ENCODE measurements around the gene PDZRN3. TPM values are rescaled to one million over a fixed set of nuclear protein-coding genes. Genes with fewer than 3 reads are reported as not detected.

PDZRN3 gene
- total and polyA plus RNA-seq, 2 donors from 2014 or later = 9.5 to 13.2 TPM

DNA sequence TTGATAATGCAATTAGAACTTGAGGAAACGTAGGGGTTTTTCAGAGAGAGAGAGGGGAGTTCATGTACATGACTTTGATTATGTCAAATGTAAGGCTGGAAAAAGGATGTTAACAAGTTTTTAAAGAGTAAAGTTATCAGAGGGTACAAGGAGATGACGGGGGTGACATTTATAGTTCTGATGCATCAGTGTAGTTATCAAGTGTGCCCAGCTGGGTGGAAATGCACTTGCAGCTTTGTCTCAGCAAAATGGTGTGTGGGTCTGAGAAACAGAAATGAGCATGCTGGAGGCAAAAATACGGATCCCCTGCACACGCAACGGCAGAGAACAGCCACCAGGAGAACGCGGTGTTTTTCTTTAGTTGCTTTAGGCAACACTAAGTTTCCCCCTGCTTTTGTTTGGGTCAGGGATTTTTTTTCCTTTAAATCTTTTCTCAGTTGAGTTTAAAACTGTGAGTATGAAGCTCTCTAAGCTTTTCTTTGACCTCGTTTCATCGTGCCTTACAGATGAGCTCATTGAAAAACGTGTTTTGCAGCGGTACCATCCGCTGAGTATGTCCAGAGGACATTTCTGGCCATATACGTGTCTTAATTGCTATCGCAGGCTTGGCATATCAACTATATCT is 205.4 kb downstream of the PDZRN3 start:
- H3K9ac ChIP-seq (ENCODE audit: low read length in 3 of 3) = no peak overlapping the region
- no peaks in the 10 kb centered on the region for H3K36me3 ChIP-seq (ENCODE audit: control insufficient read depth in 2 of 3, insufficient read depth in 3 of 3, low read length in 3 of 3)
- TF ChIP-seq, protein P1, sequence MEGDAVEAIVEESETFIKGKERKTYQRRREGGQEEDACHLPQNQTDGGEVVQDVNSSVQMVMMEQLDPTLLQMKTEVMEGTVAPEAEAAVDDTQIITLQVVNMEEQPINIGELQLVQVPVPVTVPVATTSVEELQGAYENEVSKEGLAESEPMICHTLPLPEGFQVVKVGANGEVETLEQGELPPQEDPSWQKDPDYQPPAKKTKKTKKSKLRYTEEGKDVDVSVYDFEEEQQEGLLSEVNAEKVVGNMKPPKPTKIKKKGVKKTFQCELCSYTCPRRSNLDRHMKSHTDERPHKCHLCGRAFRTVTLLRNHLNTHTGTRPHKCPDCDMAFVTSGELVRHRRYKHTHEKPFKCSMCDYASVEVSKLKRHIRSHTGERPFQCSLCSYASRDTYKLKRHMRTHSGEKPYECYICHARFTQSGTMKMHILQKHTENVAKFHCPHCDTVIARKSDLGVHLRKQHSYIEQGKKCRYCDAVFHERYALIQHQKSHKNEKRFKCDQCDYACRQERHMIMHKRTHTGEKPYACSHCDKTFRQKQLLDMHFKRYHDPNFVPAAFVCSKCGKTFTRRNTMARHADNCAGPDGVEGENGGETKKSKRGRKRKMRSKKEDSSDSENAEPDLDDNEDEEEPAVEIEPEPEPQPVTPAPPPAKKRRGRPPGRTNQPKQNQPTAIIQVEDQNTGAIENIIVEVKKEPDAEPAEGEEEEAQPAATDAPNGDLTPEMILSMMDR (IDR thresholded peaks at IDR 0.05; ENCODE audit: borderline replicate concordance, extremely low read depth, insufficient read depth) = no peak
- no peak overlapping the region for H3K27ac ChIP-seq (ENCODE audit: low read depth in 2 of 2, low read length in 2 of 2)
- no peak overlapping the region for H3K4me3 ChIP-seq (ENCODE audit: low read length in 3 of 3)
- peaks cover 0 to 3% (median 3%) of the 10 kb centered on the region in 3 donors for H3K4me1 ChIP-seq (ENCODE audit: control insufficient read depth in 2 of 3, insufficient read depth in 2 of 3, low read depth in 1 of 3, low read length in 3 of 3)
- FAIRE-seq = no peak
- intact Hi-C loops (cut with DNase I) = no loop called here
- peak in 2 of 5 donors; percentile 62 for DNase-seq
- no peaks in the 10 kb centered on the region for H3K27me3 ChIP-seq (ENCODE audit: control insufficient read depth, insufficient read depth, low read length)
- no peaks in the 10 kb centered on the region for H3K9me3 ChIP-seq (ENCODE audit: control insufficient read depth in 2 of 3, insufficient read depth in 1 of 3, low read length in 3 of 3)

DNA sequence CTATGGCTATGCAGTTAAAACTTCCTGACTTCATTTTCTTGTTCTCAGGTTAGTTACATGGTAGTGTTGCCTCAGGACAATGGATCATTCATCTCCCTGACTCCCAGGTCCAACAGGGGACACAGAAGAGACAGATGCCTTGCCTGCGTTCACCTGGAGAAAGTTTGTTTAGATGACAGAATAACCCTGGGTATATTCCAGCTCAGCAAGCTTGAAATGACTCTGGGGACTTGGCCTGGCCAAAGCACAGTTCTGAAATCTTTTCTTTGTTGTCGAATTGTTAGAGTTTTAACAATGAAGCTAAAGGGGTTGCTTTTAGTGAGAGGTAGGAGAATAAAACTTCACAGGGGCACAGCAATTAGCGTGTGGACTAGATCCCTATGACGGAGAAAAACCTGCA is 206.1 kb downstream of the PDZRN3 start:
- Histone ChIP-seq H3K9ac (ENCODE audit: low read length in 3 of 3) (no peak overlapping the region), H3K36me3 (ENCODE audit: control insufficient read depth in 2 of 3, insufficient read depth in 3 of 3, low read length in 3 of 3) (no peaks in the 10 kb centered on the region), H3K4me1 (ENCODE audit: control insufficient read depth in 2 of 3, insufficient read depth in 2 of 3, low read depth in 1 of 3, low read length in 3 of 3) (peaks cover 0 to 3% (median 3%) of the 10 kb centered on the region in 3 donors), H3K4me3 (ENCODE audit: low read length in 3 of 3) (no peak overlapping the region), H3K27ac (ENCODE audit: low read depth in 2 of 2, low read length in 2 of 2) (no peak overlapping the region), H3K9me3 (ENCODE audit: control insufficient read depth in 2 of 3, insufficient read depth in 1 of 3, low read length in 3 of 3) (no peaks in the 10 kb centered on the region), H3K27me3 (ENCODE audit: control insufficient read depth, insufficient read depth, low read length) (no peaks in the 10 kb centered on the region)
- FAIRE-seq = no peak
- peak in 2 of 5 donors; percentile 47 to 63 for DNase-seq
- intact Hi-C loops (cut with DNase I) = no loop called here
- TF ChIP-seq, protein P1 (IDR thresholded peaks at IDR 0.05; ENCODE audit: borderline replicate concordance, extremely low read depth, insufficient read depth) = no peak

DNA sequence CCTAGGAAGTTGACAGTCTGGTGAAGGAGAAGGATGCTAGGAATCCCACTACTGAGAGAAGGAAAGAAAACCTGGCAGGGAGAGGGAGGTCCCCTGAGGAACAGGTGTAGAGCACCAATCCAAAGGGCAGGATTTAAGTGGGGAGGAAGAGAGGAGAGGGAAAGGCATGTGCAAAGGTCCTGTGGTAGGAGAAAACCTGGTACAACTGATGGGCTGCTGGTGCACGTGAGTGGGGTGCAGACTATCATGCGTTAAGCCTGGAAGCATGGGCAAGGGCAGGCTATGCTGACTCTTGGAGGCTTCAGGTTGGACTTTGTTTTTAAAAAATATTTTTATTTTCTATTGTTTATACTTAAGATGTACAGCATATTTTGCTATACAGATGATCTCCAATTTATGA is 209.6 kb downstream of the PDZRN3 start:
- no peaks in the 10 kb centered on the region for H3K36me3 ChIP-seq (ENCODE audit: control insufficient read depth in 2 of 3, insufficient read depth in 3 of 3, low read length in 3 of 3)
- H3K27ac ChIP-seq (ENCODE audit: low read depth in 2 of 2, low read length in 2 of 2) = no peak overlapping the region
- intact Hi-C loops (cut with DNase I) = no loop called here
- no peaks in the 10 kb centered on the region for H3K27me3 ChIP-seq (ENCODE audit: control insufficient read depth, insufficient read depth, low read length)
- no peak for FAIRE-seq
- H3K9ac ChIP-seq (ENCODE audit: low read length in 3 of 3) = no peak overlapping the region
- no peaks in the 10 kb centered on the region for H3K9me3 ChIP-seq (ENCODE audit: control insufficient read depth in 2 of 3, insufficient read depth in 1 of 3, low read length in 3 of 3)
- TF ChIP-seq, protein P1 (IDR thresholded peaks at IDR 0.05; ENCODE audit: borderline replicate concordance, extremely low read depth, insufficient read depth) = no peak
- H3K4me1 ChIP-seq (ENCODE audit: control insufficient read depth in 2 of 3, insufficient read depth in 2 of 3, low read depth in 1 of 3, low read length in 3 of 3) = peaks cover 0 to 6% (median 3%) of the 10 kb centered on the region in 3 donors
- no peak overlapping the region for H3K4me3 ChIP-seq (ENCODE audit: low read length in 3 of 3)
- DNase-seq = no peak

DNA sequence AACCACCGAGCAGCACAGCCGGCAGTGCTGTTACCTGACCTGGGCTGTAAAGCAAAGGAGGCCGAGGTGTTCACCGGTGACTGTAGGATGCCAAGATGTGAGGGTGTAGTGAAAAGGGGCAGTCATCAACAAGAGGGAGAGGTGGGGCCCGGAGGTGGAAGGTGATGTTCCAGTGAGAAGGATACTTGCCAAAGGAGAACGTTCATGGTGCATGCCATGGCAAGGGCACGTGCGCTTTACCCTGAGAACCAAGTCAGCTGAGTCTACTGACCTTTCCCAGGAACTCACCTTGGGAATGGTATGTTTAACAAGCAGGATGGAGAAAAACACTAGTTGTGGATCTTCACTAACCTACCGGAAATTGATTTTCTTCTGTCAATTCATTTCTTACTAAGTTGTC is 211.1 kb downstream of the PDZRN3 start:
- peaks cover 0 to 6% (median 3%) of the 10 kb centered on the region in 3 donors for H3K4me1 ChIP-seq (ENCODE audit: control insufficient read depth in 2 of 3, insufficient read depth in 2 of 3, low read depth in 1 of 3, low read length in 3 of 3)
- TF ChIP-seq, protein P1 (IDR thresholded peaks at IDR 0.05; ENCODE audit: borderline replicate concordance, extremely low read depth, insufficient read depth) = no peak
- no peak overlapping the region for H3K4me3 ChIP-seq (ENCODE audit: low read length in 3 of 3)
- no peaks in the 10 kb centered on the region for H3K27me3 ChIP-seq (ENCODE audit: control insufficient read depth, insufficient read depth, low read length)
- H3K9ac ChIP-seq (ENCODE audit: low read length in 3 of 3) = no peak overlapping the region
- no peak overlapping the region for H3K27ac ChIP-seq (ENCODE audit: low read depth in 2 of 2, low read length in 2 of 2)
- no peaks in the 10 kb centered on the region for H3K9me3 ChIP-seq (ENCODE audit: control insufficient read depth in 2 of 3, insufficient read depth in 1 of 3, low read length in 3 of 3)
- FAIRE-seq = no peak
- no peak for DNase-seq
- no peaks in the 10 kb centered on the region for H3K36me3 ChIP-seq (ENCODE audit: control insufficient read depth in 2 of 3, insufficient read depth in 3 of 3, low read length in 3 of 3)
- intact Hi-C loops (cut with DNase I) = no loop called here
